ENCODE measurements around the gene FLT4.

Gene FLT4

DNA sequence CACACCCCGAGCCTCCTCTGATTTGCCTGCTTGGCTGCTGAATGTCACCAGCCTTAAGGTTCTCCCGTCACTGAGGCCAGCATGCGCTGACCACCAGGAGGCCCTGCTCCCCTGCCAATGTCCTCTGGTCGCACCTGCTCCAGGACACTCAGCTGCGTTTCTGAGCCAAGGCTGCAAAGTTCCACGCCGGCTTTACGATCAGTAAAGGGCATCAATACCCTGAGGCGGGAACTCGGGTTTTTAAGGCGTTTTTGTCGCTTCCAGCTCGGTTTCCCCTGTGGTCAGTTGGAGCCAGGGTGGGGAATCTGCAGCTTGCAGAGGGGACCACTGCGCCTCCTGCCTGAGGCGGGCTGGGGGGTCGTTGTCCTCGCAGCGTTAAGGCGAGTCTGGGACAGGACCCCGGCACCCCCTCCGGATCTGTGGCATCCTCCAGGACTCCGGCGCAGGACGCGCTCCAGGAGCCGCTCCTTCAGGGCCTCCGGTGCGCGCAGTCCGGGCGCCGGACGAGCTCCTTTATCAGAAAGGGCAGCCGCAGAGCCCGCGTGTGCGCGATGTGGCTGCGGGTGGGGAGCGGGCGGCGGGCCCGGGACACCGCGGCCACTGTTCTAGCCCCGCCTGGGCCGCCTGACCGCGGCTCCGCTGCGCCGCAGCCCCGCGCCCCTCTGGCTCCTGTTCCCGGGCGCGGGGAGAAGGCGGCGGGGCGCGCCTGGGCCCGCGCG is 24.1 kb upstream of the FLT4 start:
- TF ChIP-seq GATA3 (IDR thresholded peaks at IDR 0.05; ENCODE audit: low read depth, low read length), result no peak
- no peak for TF ChIP-seq GATA2 (IDR thresholded peaks at IDR 0.05; ENCODE audit: low read depth, low read length)

DNA sequence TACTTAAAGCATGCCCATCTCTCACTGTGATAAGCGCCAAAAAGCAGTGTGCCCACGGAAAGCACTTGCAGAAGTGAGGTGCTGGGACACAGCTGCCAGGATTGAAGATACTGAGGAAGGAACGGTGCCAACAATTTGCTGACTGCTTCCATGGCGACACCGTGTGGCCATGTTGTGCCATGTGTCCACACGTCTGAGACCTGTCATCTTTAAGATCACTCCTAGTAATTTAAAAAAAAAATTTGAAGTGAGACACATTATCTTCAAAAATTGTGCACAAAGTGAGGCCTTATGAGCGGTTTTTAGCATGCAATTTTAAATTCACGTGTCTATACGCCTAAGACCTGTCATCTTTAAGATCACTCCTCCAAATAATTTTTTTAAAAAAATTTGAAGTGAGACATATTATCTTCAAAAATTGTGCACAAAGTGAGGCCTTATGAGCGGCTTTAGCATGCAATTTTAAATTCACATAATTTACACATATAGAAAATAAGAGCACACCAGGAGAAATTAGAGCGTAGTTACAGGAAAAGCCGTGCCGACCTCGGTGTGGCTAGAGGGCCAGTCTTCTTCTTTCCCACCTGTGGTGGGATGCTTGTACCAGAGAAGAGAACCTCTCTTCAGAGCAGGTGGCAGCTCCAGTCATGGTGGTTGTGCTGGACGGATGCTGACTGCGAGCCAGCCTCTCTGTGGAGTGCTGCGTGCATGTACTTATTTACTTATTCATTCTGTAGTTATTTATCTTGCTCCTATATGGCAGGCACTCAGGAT is 21.4 kb upstream of the FLT4 start:
- TF ChIP-seq GATA3 (IDR thresholded peaks at IDR 0.05; ENCODE audit: low read depth, low read length) (no peak), GATA2 (IDR thresholded peaks at IDR 0.05; ENCODE audit: low read depth, low read length) (no peak)

DNA sequence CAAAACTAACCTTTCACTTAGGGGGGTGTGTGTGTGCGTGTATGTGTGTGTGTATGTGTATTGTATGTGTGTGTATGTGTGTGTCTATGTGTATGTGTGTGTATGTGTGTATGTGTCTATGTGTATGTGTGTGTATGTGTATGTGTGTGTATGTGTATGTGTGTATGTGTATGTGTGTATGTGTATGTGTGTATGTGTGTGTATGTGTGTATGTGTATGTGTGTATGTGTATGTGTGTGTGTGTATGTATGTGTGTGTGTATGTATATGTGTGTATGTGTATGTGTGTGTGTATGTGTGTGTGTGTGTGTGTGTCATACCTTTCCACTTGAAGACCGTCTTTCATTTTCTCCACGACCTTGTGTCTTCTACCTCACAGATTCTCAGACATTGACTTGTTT is 20.8 kb upstream of the FLT4 start:
- TF ChIP-seq GATA3 (IDR thresholded peaks at IDR 0.05; ENCODE audit: low read depth, low read length) (no peak), GATA2 (IDR thresholded peaks at IDR 0.05; ENCODE audit: low read depth, low read length) (no peak)

DNA sequence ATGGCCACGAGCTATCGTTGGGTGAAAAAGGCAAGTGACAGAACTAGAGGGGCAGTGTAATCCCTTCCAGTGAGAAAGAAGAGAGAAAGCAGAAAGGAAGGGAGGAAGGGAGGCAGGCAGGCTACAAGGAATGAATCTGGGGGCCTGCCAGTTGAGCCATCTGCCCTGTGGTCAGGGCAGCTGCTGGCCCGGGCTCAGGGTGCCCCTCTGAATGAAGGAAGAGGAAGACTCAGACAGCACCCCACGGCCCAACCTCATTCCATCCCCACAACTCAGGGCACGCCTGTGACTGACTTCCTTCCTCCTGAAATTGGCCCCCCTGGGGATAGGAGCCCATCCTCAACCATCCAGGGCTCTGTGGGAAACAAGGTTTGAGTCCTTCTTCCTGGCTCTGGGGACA is 20.3 kb upstream of the FLT4 start:
- TF ChIP-seq GATA2 (IDR thresholded peaks at IDR 0.05; ENCODE audit: low read depth, low read length) (no peak), GATA3 (IDR thresholded peaks at IDR 0.05; ENCODE audit: low read depth, low read length) (no peak)

DNA sequence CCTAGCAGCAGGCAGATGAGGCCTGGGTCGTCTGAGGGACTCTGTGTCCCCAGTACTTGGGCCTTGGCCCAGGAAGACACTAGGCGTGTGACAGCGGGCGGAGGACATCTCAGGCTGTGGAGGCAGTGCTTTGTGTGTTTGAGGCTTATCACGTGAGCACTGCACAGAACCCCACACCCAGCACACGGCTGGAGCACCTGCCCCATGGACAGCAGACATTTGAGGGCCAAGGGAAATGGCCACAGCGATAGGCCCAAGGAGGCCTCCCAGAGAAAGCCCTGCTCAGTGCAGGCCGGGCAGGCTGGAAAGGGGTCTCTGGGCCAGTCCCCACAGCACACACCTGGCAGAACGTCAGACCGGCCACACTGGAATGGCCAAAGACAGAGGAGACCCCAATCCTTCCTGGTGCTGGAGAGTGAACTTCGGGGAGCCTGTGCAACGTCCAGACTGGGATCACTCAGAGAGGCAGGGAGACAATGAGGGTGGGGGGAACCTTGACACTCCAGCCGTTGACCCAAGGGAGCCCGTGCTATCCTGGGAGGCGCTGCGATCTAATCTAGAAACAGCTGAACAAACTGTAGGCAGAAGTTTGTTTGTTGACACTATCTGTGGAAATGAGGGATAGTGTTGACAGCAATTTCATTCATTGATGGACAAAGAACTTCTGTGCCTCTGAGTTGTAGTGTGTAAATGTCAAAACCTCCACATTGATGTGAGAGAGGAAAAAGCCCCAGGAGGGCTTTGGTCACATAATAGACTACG is 19.6 kb upstream of the FLT4 start:
- no peak for TF ChIP-seq GATA2 (IDR thresholded peaks at IDR 0.05; ENCODE audit: low read depth, low read length)
- no peak for TF ChIP-seq GATA3 (IDR thresholded peaks at IDR 0.05; ENCODE audit: low read depth, low read length)

DNA sequence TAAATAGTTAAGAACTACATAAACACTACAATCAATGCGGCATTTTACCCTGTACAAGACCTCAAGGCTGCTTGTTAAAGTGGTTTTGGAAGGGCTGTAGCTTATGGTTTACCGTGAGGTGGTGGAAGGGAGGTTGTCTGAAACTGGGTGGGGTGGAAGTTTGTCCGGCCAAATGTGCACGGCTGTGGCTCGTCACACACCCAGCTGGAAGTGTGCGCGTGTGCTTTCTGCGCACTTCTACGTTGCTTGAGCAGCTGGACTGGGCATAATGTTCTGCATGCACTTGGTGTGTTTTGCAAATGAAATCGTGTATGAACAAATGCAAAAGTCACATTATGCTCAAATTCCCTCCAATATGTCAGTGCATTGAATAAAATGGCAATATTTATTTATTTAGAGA is 17.4 kb upstream of the FLT4 start:
- TF ChIP-seq GATA3 (IDR thresholded peaks at IDR 0.05; ENCODE audit: low read depth, low read length), result no peak
- no peak for TF ChIP-seq GATA2 (IDR thresholded peaks at IDR 0.05; ENCODE audit: low read depth, low read length)

DNA sequence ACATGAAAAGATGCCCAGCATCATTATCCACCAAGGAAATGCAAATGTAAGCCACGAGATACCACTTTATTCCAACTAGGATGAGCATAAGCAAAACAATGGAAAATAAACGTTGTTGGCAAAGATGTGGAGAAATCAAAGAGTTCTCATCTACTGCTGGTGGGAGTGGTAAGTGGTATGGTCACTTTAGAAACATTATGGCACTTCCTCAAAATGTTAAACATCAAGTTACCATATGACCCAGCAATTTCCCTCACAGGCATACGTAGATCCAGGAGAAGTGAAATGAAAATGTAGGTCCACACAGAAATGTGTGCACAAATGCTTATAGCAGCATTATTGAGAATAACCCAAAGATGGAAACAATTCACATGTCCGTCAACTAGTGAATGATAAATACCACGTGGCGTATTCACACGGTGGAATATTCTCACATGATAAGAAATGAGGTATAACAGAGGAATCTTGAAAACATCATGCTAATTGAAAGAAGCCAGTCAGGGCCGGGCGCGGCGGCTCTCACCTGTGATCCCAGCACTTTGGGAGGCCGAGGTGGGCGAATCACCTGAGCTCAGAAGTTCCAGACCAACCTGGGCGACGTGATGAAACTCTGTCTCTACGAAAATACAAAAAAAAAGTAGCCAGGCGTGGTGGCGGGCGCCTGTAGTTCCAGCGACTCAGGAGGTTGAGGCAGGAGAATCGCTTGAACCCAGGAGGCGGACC is 16.4 kb upstream of the FLT4 start:
- TF ChIP-seq GATA3 (IDR thresholded peaks at IDR 0.05; ENCODE audit: low read depth, low read length) (no peak), GATA2 (IDR thresholded peaks at IDR 0.05; ENCODE audit: low read depth, low read length) (no peak)

DNA sequence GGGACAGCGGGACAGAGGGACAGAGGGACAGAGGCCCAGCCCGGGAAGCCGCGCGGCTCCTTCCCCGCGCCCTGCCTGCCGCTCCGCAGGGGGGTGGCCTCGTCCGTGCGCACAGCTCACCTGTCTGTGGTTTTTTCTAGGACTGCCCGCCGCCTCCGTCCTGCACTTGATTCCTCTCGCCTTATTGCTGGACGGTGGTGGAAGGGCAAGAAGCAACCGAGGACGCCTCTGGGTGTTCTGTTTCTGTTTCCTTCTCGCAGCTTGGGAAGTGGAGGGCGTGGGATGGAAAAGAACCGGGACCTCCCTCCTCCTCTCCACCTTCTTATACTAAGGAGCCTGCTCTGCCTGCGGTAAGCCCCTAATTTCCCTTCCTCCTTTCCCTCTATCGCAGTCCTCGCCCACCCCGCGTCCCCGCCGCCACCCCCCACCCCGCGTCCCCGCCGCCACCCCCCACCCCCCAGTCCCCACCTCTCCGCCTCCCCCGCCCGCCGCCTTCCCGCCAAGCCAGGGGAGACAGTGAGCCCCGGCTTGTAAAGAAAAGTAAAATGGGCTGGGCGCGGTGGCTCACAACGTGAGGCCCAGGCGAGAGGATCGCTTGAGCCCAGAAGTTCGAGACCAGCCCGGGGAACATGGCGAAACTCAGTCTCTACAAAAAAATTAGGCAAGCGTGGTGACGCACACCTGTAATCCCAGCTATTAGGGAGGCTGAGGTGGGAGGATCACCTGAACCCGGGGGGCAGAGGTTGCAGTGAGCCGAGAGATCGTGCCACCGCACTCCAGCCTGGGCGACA is 9.6 kb upstream of the FLT4 start:
- TF ChIP-seq GATA3 (IDR thresholded peaks at IDR 0.05; ENCODE audit: low read depth, low read length) (no peak), GATA2 (IDR thresholded peaks at IDR 0.05; ENCODE audit: low read depth, low read length) (no peak)

DNA sequence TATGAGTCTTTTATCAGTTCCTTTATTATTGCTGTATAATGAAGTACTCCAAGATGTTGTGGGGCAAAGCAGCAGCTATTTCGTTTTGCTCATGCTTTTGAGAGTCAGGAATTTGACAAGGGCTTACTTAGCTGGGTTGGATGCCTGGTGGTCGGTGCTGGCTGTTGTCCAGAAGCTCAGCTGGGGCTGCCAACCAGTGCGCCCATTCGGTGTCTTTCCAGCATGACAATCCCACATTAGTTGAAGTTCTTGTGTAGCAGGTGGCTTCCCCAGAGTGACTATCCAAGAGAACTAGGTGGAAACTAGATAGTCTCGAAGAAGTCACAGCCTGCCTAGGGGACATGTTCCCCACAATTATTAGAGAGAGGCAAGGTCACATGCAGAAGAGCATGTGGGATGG is 3.4 kb upstream of the FLT4 start:
- no peak for TF ChIP-seq GATA2 (IDR thresholded peaks at IDR 0.05; ENCODE audit: low read depth, low read length)
- no peak for TF ChIP-seq GATA3 (IDR thresholded peaks at IDR 0.05; ENCODE audit: low read depth, low read length)

DNA sequence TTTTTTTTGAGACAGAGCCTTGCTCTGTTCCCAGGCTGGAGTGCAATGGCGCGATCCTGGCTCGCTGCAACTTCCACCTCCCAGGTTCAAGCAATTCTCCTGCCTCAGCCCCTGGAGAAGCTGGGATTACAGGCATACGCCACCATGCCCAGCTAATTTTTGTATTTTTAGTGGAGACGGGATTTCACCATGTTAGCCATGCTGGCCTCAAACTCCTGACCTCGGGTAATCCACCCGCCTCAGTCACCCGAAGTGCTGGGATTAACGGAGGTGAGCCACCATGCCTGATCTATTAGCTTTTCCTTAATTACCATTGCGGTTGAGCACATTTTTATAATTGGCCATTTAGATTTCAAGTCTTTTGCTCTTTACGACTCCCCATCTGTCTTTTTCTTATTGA is 2.9 kb upstream of the FLT4 start:
- TF ChIP-seq GATA2 (IDR thresholded peaks at IDR 0.05; ENCODE audit: low read depth, low read length) (no peak), GATA3 (IDR thresholded peaks at IDR 0.05; ENCODE audit: low read depth, low read length) (no peak)

DNA sequence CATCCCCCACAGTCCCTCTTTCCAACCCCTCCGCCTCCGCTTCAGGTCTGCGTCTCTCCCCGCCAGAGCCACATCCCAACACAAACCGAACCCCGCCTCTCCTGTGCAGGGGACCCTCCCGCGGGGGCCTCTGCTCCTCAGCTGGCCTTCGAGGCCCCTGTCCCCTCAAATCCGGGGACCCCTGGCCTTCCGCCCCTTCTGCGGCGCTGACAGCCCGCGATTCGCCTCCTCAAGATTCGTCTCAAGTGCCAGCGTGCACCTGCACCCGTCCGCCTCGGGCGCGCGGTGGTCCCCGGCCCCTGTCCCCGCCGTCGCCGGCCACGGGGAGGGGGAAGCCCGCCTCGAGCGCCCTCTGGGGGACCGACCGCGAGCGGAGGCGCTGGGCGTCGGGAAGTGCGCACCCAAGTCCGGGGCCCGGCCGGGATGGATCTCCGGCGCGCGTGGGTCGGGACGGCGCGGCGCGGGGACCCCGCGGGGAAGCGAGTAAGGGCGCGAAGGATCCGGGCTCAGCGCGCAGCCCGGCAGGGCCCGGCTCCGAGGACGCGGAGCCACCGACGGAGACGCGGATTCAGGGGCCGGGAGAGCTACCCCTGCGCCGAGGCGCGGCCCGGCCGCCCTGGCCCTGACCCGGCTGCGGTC is 623 bp downstream of the FLT4 start:
- TF ChIP-seq GATA2 (IDR thresholded peaks at IDR 0.05; ENCODE audit: low read depth, low read length), result no peak
- no peak for TF ChIP-seq GATA3 (IDR thresholded peaks at IDR 0.05; ENCODE audit: low read depth, low read length)

DNA sequence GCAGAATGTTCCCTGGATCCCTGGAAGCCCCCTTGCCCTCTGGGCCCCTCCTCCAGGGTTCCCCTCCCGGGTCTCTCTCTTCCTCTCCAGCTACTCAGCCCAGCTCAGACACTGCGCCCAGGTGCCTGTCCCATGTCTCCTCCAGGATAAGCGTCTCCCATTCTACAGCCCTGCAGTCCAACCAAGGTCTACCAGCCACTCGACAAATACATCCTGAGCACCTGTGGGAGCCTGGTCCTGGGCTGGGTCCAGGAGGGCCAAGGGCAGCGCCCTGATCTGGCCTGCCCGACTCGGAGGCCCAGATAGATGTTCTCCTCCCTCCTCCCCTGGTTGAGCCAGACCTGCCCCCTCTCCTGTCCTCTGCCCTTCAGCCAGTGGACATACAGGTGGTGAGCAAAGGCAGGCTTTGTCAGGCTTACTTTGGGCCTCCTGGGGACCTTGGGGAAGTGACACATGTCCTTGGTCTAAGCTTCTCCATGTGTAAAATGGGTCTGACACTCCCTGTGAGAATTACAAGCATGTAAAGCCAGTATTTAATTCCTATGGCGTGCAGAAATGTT is 1.4 kb downstream of the FLT4 start:
- TF ChIP-seq GATA3 (IDR thresholded peaks at IDR 0.05; ENCODE audit: low read depth, low read length) (no peak), GATA2 (IDR thresholded peaks at IDR 0.05; ENCODE audit: low read depth, low read length) (no peak)
